Measurements from ENCODE around the gene HDAC4. TPM values are rescaled to one million over a fixed set of nuclear protein-coding genes. Genes with fewer than 3 reads are reported as not detected.

The HDAC4 gene
- total and polyA plus RNA-seq, 2 of the 8 experiments (the other 6 are each of a cell fraction or from before 2014, with no cell fraction given) = 15.4 to 31.5 TPM

DNA sequence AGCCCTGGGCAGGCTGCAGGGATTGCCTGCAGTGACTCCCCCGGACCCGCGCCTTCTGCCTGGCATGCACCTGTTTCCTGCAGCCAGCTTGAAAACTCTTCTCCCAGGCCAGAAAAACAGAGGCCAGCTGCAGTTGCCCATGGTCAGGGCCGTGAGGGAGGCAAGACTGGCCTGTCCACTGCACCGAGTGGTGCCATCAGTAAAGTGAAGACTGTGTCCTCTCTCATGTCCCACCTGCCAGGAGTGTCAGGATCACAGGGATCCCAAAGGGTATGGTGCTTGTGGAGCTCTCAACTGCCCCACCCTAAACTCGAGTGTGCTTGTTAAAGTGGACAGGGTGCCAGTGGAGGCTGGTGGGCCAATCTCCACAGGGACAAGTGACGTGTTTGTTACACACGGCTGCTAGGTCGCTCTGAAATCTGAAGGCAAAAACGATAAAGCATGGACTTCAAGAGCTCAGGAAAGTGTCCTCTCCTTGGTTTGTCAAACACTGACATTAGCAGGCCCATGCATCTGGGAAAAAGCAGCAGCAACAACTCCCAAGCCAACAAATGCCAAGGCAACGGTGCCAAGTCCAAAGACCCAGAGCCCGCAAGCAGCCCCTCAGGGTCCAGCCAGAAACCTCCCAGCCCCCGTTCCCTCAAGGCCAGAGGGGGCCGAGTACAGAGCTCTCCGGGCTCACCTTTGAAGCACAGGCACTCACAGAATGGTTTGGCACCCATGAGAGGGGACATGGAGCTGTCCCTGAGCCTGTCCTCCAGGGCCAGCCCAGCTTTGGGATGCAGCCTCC, 213.2 kb downstream of the HDAC4 start (continued):
- TF ChIP-seq EGR1 (IDR thresholded peaks at IDR 0.05; ENCODE audit: borderline replicate concordance, low read depth, low read length) = no peak

Data from H1 (cell line).